ENCODE data around the gene SRGAP3.

The SRGAP3 gene

DNA sequence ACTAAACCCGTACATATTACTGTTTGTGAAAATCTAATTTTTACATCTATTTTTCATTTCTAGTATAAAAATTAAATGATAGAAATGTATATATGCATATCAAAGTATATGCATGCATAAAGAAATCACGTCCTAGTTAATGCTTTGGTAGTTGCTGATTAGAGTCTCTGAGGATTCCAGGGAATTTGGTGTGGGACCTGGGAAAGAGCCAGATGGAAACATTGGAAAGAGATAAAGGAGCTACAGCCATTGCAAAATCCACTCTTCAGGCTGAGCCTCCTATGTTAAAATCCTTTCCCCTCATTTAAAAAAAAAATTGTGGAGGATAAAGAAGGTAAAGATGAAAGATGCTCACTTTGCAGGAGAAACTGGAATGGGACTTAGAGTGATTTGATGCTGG lies 134.1 kb downstream of the SRGAP3 start:
- no peak overlapping the region for H3K27ac ChIP-seq
- no peak overlapping the region for H3K4me3 ChIP-seq
- no peak for DNase-seq (ENCODE audit: low spot score)
- TF ChIP-seq, protein P1, sequence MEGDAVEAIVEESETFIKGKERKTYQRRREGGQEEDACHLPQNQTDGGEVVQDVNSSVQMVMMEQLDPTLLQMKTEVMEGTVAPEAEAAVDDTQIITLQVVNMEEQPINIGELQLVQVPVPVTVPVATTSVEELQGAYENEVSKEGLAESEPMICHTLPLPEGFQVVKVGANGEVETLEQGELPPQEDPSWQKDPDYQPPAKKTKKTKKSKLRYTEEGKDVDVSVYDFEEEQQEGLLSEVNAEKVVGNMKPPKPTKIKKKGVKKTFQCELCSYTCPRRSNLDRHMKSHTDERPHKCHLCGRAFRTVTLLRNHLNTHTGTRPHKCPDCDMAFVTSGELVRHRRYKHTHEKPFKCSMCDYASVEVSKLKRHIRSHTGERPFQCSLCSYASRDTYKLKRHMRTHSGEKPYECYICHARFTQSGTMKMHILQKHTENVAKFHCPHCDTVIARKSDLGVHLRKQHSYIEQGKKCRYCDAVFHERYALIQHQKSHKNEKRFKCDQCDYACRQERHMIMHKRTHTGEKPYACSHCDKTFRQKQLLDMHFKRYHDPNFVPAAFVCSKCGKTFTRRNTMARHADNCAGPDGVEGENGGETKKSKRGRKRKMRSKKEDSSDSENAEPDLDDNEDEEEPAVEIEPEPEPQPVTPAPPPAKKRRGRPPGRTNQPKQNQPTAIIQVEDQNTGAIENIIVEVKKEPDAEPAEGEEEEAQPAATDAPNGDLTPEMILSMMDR (IDR thresholded peaks at IDR 0.05): no peak

DNA sequence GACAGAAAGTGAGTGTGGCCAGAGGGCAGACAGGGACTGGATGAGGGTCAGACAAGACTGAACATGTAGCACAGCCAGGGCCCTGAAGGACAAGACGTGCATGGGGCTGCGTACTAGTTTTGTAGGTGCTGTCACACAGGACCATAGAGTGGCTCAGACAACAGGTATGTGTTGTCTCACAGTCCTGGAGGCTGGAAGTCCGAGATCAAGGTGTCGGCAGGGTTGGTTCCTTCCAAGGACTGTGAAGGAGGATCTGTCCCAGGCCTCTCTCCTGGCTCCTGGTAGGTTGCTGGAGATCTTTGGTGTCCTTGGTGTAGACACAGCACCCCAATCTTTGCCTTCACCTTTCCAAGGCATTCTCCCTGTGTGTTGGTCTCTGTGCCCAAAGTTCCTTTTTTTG lies 136.4 kb downstream of the SRGAP3 start:
- no peak overlapping the region for H3K27ac ChIP-seq
- no peak overlapping the region for H3K4me3 ChIP-seq
- no peak for DNase-seq (ENCODE audit: low spot score)
- TF ChIP-seq, protein P1 (IDR thresholded peaks at IDR 0.05): no peak

DNA sequence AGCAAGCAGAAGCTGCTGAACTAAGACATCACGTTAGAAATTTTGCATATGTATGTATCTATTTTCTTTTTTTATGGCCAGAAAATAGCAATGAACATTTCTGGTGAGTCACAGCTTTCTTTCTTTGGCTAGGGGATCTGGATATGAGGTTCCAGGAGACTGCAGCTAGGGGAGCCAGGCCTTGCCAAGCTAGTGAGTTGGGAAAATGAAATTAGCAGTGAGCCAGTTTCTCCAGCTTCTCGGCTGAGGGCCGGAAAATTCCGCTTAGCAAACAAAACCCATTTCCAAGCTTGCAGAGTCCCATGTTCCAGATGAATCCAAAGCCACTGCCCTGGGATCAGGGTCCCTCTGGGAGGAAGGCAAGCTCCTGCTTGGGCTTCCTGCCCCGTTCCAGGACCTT lies 137.6 kb downstream of the SRGAP3 start:
- no peak overlapping the region for H3K27ac ChIP-seq
- no peak overlapping the region for H3K4me3 ChIP-seq
- no peak for DNase-seq (ENCODE audit: low spot score)
- TF ChIP-seq, protein P1 (IDR thresholded peaks at IDR 0.05): no peak

DNA sequence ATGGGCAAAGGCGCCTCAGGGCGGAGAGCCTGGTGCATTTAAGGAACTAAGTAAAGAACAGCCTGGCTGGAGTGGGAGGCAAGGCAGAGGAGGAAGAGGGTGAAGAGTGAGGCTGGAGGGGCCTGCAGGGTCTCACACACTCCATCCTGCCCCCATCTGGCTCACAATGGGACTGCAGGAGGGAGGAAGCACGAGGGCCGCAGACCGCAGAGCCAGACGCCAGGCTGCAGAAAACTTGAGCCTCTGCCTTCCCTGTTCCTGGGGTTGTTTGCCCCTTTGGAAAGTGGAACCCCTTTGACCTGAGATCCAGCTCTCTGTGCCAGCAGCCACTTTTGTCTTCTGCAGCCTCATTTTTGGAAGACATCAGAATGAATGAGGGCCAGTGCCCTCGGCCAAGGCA lies 138.0 kb downstream of the SRGAP3 start:
- H3K27ac ChIP-seq: no peak overlapping the region
- TF ChIP-seq, protein P1 (IDR thresholded peaks at IDR 0.05): no peak

DNA sequence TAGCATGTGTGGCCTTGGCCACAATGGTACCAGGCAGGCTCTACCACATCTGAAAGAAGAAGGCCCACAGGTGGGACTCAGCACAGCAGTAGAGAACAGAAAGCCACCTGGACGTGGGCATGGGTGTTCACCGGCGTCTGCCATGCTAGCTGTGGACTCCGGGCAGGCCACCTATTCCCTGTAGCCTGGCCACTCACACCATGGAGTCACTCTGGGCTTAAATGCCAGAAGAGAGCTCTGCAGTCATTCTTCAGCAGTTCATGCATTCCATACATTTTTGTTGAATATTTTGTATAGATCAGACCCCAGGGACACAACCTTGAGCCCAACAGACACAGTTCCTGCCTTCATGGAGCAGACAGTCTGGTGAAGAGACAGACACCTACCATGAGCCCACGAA lies 138.6 kb downstream of the SRGAP3 start:
- TF ChIP-seq, protein P1 (IDR thresholded peaks at IDR 0.05): no peak
- H3K27ac ChIP-seq: no peak overlapping the region

More for the DNA sequence above, 138.0 kb downstream of the SRGAP3 start:
- no peak overlapping the region for H3K4me3 ChIP-seq
- no peak for DNase-seq (ENCODE audit: low spot score)

DNA sequence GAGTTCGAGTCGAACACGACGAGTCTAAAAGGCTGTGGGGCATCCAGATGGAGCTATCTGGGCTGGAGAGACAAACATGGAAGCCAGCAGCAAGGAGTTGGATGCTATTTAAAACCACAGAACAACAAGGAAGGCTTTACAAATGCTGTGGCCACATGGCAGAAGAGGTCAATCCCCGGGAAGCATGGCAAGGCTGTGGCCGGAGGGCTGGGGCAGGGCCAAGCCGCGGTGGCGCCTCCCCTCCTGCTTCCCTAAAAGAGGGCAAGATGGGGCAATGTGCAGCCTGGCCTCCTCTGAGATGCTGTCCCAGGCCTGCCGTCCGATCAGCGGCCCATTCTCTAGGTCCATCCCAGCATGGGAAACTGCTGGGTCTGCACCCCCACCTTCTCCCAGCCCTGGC lies 139.1 kb downstream of the SRGAP3 start:
- DNase-seq (ENCODE audit: low spot score): no peak
- TF ChIP-seq, protein P1 (IDR thresholded peaks at IDR 0.05): no peak
- H3K4me3 ChIP-seq: no peak overlapping the region
- no peak overlapping the region for H3K27ac ChIP-seq

More for the DNA sequence above, 138.6 kb downstream of the SRGAP3 start:
- DNase-seq (ENCODE audit: low spot score): no peak
- no peak overlapping the region for H3K4me3 ChIP-seq

DNA sequence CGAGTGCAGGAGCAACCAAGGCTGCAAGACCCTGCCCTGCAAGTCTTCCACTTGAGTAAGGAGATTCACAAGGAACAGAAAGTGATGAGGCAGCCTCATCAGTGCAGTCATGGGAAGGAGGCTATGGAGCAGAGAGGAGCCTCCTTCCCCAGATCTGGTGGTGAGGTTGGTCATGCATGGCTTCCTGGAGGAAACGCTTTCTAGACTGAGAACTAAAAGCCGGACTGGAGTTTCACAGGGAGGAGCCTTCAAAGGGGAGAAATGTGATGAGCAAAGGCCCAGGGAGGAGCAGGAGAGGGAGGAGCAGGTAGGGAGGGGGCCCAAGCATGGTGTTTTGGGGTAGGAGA lies 139.9 kb downstream of the SRGAP3 start:
- Histone ChIP-seq H3K27ac (no peak overlapping the region), H3K4me3 (no peak overlapping the region)
- TF ChIP-seq, protein P1 (IDR thresholded peaks at IDR 0.05): no peak
- DNase-seq (ENCODE audit: low spot score): no peak
